Measurements from ENCODE around the gene OCIAD1. TPM values are rescaled to one million over a fixed set of nuclear protein-coding genes. Genes with fewer than 3 reads are reported as not detected.
A peak's percentile ranks its signal among the peaks of the same experiment; 100 is the strongest.

The OCIAD1 gene
- total RNA-seq: 100 to 1,000 TPM; 114 to 176 TPM

- Histone ChIP-seq H3K36me3 (no peaks in the 10 kb centered on the region), H3K9me3 (no peaks in the 10 kb centered on the region), H3K4me3 (peak within 1 kb of the TSS; percentile 86 to 89), H3K27me3 (replicated peaks; ENCODE audit: insufficient read depth) (no peaks in the 10 kb centered on the region), H3K4me1 (replicated peaks) (peaks cover 5% of the 10 kb centered on the region), H3K27ac (peak within 1 kb of the TSS; percentile 91)
- DNase-seq (ENCODE audit: low spot score): peak; percentile 99
- intact Hi-C loops (cut with DNase I): loop anchor here (2.0 to 10.0 kb wide), 2 partner anchors 52 to 246 kb away; no protein-coding TSS in a partner anchor
- peak in 1 of 4 experiments; percentile 6 for TF ChIP-seq CTCF (IDR thresholded peaks at IDR 0.05)
- peak; percentile 97 for TF ChIP-seq POLR2AphosphoS5 (IDR thresholded peaks at IDR 0.05)
- TF ChIP-seq POLR2A (IDR thresholded peaks at IDR 0.05): peak; percentile 66
- under 1% methylated on average over 56 of the region's 56 CpGs for WGBS
Measured at GRCh38 chr4:48830706-48831531, at the start of gene OCIAD1. Gene OCIAD1, plus strand, starts transcription at chr4:48831088. Its CDS starts 1,537 bp downstream, at chr4:48832625.

GRCh38 chr4:48781968-48782367 lies 48.9 kb upstream of the OCIAD1 start:
- intact Hi-C loops (cut with DNase I): loop anchor here (5.0 kb wide), 1 partner anchor 205 kb away; no protein-coding TSS in a partner anchor

GRCh38 chr4:48785302-48785701 lies 45.6 kb upstream of the OCIAD1 start:
- H3K9me3 ChIP-seq: no peaks in the 10 kb centered on the region
- intact Hi-C loops (cut with DNase I): no loop called here
- no peaks in the 10 kb centered on the region for H3K36me3 ChIP-seq
- no peak overlapping the region for H3K4me3 ChIP-seq
- H3K4me1 ChIP-seq (replicated peaks): no peaks in the 10 kb centered on the region
- no peak for DNase-seq (ENCODE audit: low spot score)
- no peak for TF ChIP-seq POLR2AphosphoS5 (IDR thresholded peaks at IDR 0.05)
- H3K27me3 ChIP-seq (replicated peaks; ENCODE audit: insufficient read depth): no peaks in the 10 kb centered on the region
- H3K27ac ChIP-seq: no peak overlapping the region

More at GRCh38 chr4:48781968-48782367, 48.9 kb upstream of the OCIAD1 start:
- no peak overlapping the region for H3K4me3 ChIP-seq
- TF ChIP-seq CTCF (IDR thresholded peaks at IDR 0.05): no peak
- no peak for TF ChIP-seq POLR2AphosphoS5 (IDR thresholded peaks at IDR 0.05)
- TF ChIP-seq POLR2A (IDR thresholded peaks at IDR 0.05): no peak
- H3K36me3 ChIP-seq: no peaks in the 10 kb centered on the region
- no peaks in the 10 kb centered on the region for H3K9me3 ChIP-seq
- H3K4me1 ChIP-seq (replicated peaks): no peaks in the 10 kb centered on the region
- H3K27ac ChIP-seq: peak overlapping the region in 1 of 2 donors; percentile 22
- no peak for DNase-seq (ENCODE audit: low spot score)
- no peaks in the 10 kb centered on the region for H3K27me3 ChIP-seq (replicated peaks; ENCODE audit: insufficient read depth)

- intact Hi-C loops (cut with DNase I): no loop called here
- H3K4me3 ChIP-seq: no peak overlapping the region
- 85% methylated on average over 2 of the region's 2 CpGs for WGBS
- H3K36me3 ChIP-seq: no peaks in the 10 kb centered on the region
- TF ChIP-seq CTCF (IDR thresholded peaks at IDR 0.05) (no peak), POLR2A (IDR thresholded peaks at IDR 0.05) (no peak), POLR2AphosphoS5 (IDR thresholded peaks at IDR 0.05) (no peak)
- no peaks in the 10 kb centered on the region for H3K27me3 ChIP-seq (replicated peaks; ENCODE audit: insufficient read depth)
- H3K27ac ChIP-seq: no peak overlapping the region
- no peak for DNase-seq (ENCODE audit: low spot score)
- no peaks in the 10 kb centered on the region for H3K4me1 ChIP-seq (replicated peaks)
- no peaks in the 10 kb centered on the region for H3K9me3 ChIP-seq
Measured at GRCh38 chr4:48786549-48786948, 44.3 kb upstream of the OCIAD1 start.

GRCh38 chr4:48787056-48787455 lies 43.8 kb upstream of the OCIAD1 start:
- TF ChIP-seq POLR2A (IDR thresholded peaks at IDR 0.05) (no peak), CTCF (IDR thresholded peaks at IDR 0.05) (no peak), POLR2AphosphoS5 (IDR thresholded peaks at IDR 0.05) (no peak)
- no peaks in the 10 kb centered on the region for H3K4me1 ChIP-seq (replicated peaks)
- H3K9me3 ChIP-seq: no peaks in the 10 kb centered on the region
- DNase-seq (ENCODE audit: low spot score): no peak
- no peaks in the 10 kb centered on the region for H3K27me3 ChIP-seq (replicated peaks; ENCODE audit: insufficient read depth)
- WGBS: 61% methylated on average over 1 of the region's 1 CpG
- H3K27ac ChIP-seq: no peak overlapping the region
- intact Hi-C loops (cut with DNase I): no loop called here
- no peak overlapping the region for H3K4me3 ChIP-seq
- no peaks in the 10 kb centered on the region for H3K36me3 ChIP-seq
